Hypothalamus (tissue), 51 donors: ENCODE results near the gene FSTL3.
"Not testable (repeated sequence)": the region's sequence is repeated elsewhere in the genome, so short reads cannot be mapped to it uniquely, and the experiment has no call there.

Experiments
- DNase-seq, 51 donors: peaks; one replicate each; lab custom pipeline; 2025; lab: John Stamatoyannopoulos, UW

FSTL3 gene

GRCh38 chr19:680287-681028, 4.3 kb downstream of the FSTL3 start:
- peak; percentile 77 to 100 (median 98) for DNase-seq

DNA sequence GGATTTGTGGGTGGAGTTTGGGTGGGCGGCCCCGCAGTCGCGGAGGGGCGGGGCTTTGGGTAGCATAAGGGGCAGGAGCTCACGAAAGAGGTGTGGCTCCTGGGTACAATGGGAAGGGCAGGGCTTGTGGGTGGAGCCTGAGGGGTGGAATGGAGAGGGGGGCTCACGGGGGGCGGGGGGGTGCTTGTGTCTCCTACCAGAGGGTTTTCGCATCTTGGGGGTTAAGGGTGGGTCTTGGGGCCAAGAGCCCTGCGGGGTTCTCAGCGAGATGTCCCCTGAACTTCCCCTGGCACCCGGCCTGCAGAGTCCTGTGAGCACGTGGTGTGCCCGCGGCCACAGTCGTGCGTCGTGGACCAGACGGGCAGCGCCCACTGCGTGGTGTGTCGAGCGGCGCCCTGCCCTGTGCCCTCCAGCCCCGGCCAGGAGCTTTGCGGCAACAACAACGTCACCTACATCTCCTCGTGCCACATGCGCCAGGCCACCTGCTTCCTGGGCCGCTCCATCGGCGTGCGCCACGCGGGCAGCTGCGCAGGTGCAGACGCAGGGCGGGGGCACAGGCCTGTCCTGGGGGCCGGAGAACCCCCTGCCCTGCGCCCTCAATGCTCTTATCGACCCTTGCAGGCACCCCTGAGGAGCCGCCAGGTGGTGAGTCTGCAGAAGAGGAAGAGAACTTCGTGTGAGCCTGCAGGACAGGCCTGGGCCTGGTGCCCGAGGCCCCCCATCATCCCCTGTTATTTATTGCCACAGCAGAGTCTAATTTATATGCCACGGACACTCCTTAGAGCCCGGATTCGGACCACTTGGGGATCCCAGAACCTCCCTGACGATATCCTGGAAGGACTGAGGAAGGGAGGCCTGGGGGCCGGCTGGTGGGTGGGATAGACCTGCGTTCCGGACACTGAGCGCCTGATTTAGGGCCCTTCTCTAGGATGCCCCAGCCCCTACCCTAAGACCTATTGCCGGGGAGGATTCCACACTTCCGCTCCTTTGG, 5.1 kb downstream of the FSTL3 start:
- DNase-seq = peak in 3 of 51 donors; percentile 47 to 73 (median 53)

DNA sequence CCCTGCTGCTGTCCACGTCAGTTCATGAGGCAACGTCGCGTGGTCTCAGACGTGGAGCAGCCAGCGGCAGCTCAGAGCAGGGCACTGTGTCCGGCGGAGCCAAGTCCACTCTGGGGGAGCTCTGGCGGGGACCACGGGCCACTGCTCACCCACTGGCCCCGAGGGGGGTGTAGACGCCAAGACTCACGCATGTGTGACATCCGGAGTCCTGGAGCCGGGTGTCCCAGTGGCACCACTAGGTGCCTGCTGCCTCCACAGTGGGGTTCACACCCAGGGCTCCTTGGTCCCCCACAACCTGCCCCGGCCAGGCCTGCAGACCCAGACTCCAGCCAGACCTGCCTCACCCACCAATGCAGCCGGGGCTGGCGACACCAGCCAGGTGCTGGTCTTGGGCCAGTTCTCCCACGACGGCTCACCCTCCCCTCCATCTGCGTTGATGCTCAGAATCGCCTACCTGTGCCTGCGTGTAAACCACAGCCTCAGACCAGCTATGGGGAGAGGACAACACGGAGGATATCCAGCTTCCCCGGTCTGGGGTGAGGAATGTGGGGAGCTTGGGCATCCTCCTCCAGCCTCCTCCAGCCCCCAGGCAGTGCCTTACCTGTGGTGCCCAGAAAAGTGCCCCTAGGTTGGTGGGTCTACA, 6.6 kb downstream of the FSTL3 start:
- no peak for DNase-seq

DNA sequence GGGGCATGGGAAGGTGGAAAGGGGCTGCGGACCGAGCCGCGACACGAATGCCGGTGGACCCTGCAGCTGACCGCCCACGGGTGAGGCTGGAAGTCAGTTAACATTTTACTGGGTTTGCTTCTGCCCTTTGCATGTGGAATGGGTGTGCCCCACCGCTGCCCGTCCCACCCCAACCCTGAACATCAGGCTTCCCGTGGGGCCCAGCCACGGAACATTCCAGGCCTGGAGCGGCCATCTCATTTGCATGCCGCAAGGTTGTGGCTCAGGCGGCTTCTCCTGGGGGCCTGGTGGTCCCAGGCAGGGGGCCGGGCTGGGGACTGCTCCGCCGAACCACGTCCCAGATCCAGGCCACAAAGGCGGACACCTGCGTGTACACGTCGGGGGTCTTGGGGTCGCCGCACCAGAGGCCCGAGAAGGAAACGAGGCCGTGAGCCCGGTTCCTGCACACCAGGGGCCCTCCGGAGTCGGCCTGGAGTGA, 9.3 kb downstream of the FSTL3 start:
- DNase-seq = no peak

GRCh38 chr19:686589-687297, 10.6 kb downstream of the FSTL3 start:
- DNase-seq = no peak

GRCh38 chr19:687569-688166, 11.5 kb downstream of the FSTL3 start:
- DNase-seq = no peak

GRCh38 chr19:688214-688613, 12.0 kb downstream of the FSTL3 start:
- DNase-seq = no peak

GRCh38 chr19:688992-689391, 12.8 kb downstream of the FSTL3 start:
- DNase-seq = no peak

GRCh38 chr19:690203-690602, 14.0 kb downstream of the FSTL3 start:
- no peak for DNase-seq

- DNase-seq = no peak
Observed at GRCh38 chr19:694481-695351, 18.5 kb downstream of the FSTL3 start.

GRCh38 chr19:695352-695949, 19.3 kb downstream of the FSTL3 start, which contains the start of gene PRSS57:
PRSS57 (minus strand) TSS chr19:695452; CDS start chr19:695430, 22 bp downstream.
- DNase-seq = no peak

- DNase-seq = not testable (repeated sequence)
Observed at GRCh38 chr19:698529-698928, 22.3 kb downstream of the FSTL3 start.

GRCh38 chr19:699885-700284, 23.7 kb downstream of the FSTL3 start:
- DNase-seq = not testable (repeated sequence)

DNA sequence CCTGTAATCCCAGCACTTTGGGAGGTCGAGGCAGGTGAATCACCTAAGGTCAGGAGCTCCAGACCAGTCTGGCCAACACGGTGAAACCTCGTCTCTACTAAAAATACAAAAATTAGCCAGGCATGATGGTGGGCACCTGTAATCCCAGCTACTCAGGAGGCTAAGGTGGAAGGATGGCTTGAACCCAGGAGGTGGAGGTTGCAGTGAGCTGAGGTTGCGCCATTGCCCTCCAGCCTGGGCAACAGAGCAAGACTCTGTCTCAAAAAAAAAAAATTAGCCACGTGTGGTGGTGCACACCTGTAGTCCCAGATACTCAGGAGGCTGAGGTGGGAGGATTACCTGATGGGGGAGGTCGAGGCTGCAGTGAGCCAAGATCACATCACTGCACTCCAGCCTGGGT, 26.7 kb downstream of the FSTL3 start:
- DNase-seq = not testable (repeated sequence)

- DNase-seq = no peak
Observed at GRCh38 chr19:703329-703650, 27.1 kb downstream of the FSTL3 start.

DNA sequence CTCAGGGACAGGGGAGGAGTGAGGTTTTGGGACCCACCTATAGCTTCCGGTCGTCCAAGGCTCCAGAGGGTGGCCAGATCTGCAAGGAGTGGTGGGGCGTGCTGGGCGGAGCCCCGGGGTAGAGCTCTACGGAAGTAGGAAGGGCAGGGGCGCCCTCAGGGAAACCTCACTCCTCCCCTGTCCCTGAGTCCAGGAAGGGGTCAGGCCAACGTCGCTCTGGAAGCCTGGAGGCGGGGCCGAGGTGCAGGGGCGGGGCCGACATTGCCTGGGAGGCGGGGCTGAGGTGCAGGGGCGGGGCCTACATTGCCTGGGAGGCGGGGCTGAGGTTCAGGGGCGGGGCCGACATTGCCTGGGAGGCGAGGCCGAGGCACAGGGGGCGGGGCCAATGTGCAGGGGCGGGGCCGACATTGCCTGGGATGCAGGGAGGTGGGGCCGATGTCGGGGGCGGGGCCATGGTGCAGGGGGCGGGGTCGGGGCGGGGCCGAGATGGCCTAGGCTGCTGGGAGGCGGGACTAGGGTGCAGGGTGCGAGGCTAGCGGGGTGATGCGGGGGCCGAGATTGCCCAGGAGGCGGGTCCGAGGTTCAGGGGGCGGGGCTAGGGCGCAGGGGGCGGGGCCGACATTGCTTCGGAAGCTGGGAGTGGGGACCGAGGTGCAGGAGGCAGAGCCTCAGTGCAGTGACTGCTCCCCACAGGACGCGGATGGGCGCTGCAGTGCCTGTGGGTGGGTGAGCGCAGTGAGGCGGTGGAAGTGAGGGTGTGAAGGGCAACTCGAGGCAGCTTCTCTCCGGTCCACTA, 27.7 kb downstream of the FSTL3 start:
- peak in 14 of 51 donors; percentile 6 to 45 (median 30) for DNase-seq

GRCh38 chr19:704447-704741, 28.2 kb downstream of the FSTL3 start:
- no peak for DNase-seq
